Prostate gland (tissue), 2 donors: ENCODE results near the gene TNFSF10. TPM values are rescaled to one million over a fixed set of nuclear protein-coding genes. Genes with fewer than 3 reads are reported as not detected.
"Not testable (repeated sequence)": the region's sequence is repeated elsewhere in the genome, so short reads cannot be mapped to it uniquely, and the experiment has no call there.

Experiments
- DNase-seq: peaks from one replicate; pipeline ENCODE4 v3.0.0-alpha.2; 2019; ENCODE audit warnings: low spot score
- H3K27ac ChIP-seq, 2 donors: fragments of 200-600 bp; sonication (generic); 2 replicates each; pipeline ENCODE4 v1.5.1; 2017 to 2019
- H3K27me3 ChIP-seq: fragments of 200-600 bp; sonication (generic); replicated peaks from 2 replicates; pipeline ENCODE4 v1.5.1; 2019; ENCODE audit not compliant: insufficient read depth
- H3K36me3 ChIP-seq, 2 donors: fragments of 200-600 bp; sonication (generic); 1 replicate in 1 of 2; 2 replicates in 1 of 2; pipeline versions ENCODE4 v1.5.1 to v1.8.1; 2017 to 2019
- H3K4me1 ChIP-seq: fragments of 200-600 bp; sonication (generic); replicated peaks from 2 replicates; pipeline ENCODE4 v1.5.1; 2019
- H3K4me3 ChIP-seq, 2 donors: fragments of 200-600 bp; sonication (generic); 2 replicates each; pipeline ENCODE4 v1.5.1; 2017 to 2019
- H3K9me3 ChIP-seq: fragments of 200-600 bp; sonication (generic); 2 replicates; pipeline ENCODE4 v1.5.1; 2017
- POLR2A ChIP-seq: fragments of 450-650 bp; IDR thresholded peaks from one replicate; pipeline ENCODE4 v1.6.1; 2016; ENCODE audit warnings: antibody characterized with exemption, mild to moderate bottlenecking
- POLR2AphosphoS5 ChIP-seq: sonication (generic); formaldehyde crosslinking; IDR thresholded peaks from one replicate; pipeline ENCODE4 v1.6.1; 2017; ENCODE audit warnings: antibody characterized with exemption
- WGBS: methylation state at CpG from one replicate; pipeline ENCODE4 v1.1.5; 2018; 5-methylcytosine and 5-hydroxymethylcytosine counted together
- intact Hi-C: fragments of 100-400 bp; cut with DNase I; formaldehyde crosslinking; loops from one replicate; pipeline ENCODE4 v1.14.2; 2022
- total RNA-seq, 2 donors: library from RNA; depleted of rRNA; stranded (reverse); fragments of >200 nt; gene quantifications; one replicate each; pipeline ENCODE4 v1.1.0, GENCODE V29; 2016
- TF ChIP-seq, protein P1 (sequence below), 4 experiments: fragments of 200-600 bp in 2 of 4; fragments of 450-650 bp in 2 of 4; sonication (generic) in 2 of 4; IDR thresholded peaks; 1 replicate in 3 of 4; 2 replicates in 1 of 4; pipeline ENCODE4 v1.5.1; 2016 to 2019; ENCODE audit warnings: antibody characterized with exemption in 4 of 4, mild to moderate bottlenecking in 2 of 4, moderate library complexity in 2 of 4

Gene TNFSF10
- total RNA-seq, 2 donors from 2014 or later, result 70.6 to 126 TPM

DNA sequence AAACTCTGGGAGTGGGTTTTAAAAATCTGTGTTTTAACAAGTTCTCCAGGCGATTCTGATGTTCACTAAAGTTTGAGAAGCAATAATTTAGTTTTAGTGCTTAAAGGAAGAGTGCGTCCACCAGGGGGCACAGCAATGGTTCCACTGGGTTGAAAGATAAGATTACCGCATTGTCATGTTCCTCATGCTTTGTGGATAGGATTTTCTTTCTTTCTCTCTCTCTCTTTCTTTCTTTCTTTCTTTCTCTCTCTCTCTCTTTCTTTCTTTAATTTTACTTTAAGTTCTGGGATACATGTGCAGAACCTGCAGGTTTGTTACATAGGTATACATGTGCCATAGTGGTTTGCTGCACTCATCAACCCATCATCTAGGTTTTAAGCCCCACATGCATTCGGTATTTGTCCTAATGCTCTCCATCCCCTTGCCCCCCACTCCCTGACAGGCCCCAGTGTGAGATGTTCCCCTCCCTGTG is 33.0 kb downstream of the TNFSF10 start:
- 24% methylated on average over 4 of the region's 4 CpGs for WGBS
- H3K27ac ChIP-seq, H3K36me3 ChIP-seq, H3K4me3 ChIP-seq, H3K4me1 ChIP-seq, intact Hi-C loops, H3K9me3 ChIP-seq, H3K27me3 ChIP-seq: not testable (repeated sequence)
- DNase-seq, result peak; percentile 85
- peak; percentile 75 for TF ChIP-seq POLR2AphosphoS5
- TF ChIP-seq, protein P1, sequence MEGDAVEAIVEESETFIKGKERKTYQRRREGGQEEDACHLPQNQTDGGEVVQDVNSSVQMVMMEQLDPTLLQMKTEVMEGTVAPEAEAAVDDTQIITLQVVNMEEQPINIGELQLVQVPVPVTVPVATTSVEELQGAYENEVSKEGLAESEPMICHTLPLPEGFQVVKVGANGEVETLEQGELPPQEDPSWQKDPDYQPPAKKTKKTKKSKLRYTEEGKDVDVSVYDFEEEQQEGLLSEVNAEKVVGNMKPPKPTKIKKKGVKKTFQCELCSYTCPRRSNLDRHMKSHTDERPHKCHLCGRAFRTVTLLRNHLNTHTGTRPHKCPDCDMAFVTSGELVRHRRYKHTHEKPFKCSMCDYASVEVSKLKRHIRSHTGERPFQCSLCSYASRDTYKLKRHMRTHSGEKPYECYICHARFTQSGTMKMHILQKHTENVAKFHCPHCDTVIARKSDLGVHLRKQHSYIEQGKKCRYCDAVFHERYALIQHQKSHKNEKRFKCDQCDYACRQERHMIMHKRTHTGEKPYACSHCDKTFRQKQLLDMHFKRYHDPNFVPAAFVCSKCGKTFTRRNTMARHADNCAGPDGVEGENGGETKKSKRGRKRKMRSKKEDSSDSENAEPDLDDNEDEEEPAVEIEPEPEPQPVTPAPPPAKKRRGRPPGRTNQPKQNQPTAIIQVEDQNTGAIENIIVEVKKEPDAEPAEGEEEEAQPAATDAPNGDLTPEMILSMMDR (IDR thresholded peaks at IDR 0.05), result peak; percentile 70 to 88 (median 83)

DNA sequence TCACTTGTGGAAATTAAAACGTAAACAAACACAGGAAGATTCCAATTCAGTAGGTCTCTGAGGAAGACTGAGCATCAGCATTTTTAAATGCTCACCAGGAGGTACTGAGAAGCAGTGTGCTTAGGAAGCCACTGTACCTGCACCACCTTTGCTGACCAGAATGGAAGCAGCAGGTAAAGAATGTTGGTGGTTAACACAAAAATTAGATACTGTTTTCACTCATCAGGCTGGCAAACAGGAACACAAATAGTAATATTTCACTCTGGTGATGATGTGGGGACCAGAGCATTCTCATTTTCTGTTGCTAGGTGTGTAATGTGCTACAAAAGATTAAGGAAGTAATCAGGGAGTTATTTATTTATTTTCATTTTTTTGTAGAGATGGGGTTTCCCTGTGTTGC is 45.1 kb downstream of the TNFSF10 start:
- H3K27ac ChIP-seq, result no peak overlapping the region
- intact Hi-C loops, result loop anchor here (10.0 kb wide), 1 partner anchor 833 kb away; no protein-coding TSS in a partner anchor
- no peaks in the 10 kb centered on the region for H3K9me3 ChIP-seq
- no peaks in the 10 kb centered on the region for H3K4me1 ChIP-seq
- DNase-seq, result no peak
- H3K27me3 ChIP-seq, result no peaks in the 10 kb centered on the region
- WGBS, result 62% methylated on average over 1 of the region's 1 CpG
- H3K4me3 ChIP-seq, result no peak overlapping the region
- H3K36me3 ChIP-seq, result no peaks in the 10 kb centered on the region
- TF ChIP-seq POLR2AphosphoS5, result no peak
- TF ChIP-seq POLR2A, result no peak
- TF ChIP-seq, protein P1 (IDR thresholded peaks at IDR 0.05), result no peak

DNA sequence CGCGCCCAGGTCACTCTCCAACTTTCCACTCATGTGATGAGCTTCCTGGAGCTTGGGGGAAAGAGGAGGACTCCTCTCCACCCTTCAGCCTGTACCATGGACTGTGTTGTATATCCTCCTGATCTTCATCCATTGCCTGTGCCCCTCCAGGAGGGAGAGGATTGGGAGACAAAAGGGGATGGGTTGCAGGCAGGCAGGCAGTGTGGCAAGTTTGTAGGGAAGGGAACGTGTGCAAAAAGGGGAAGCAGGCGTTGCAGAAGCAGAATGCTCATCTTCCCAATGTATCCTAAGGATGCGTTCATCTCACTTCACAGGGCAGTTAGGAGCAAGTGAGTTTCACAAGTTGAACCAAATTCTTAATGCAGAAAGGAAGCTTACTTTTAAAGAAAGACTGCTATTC is 46.9 kb downstream of the TNFSF10 start:
- intact Hi-C loops, result loop anchor here (2.0 to 10.0 kb wide), 2 partner anchors 144 to 832 kb away; no protein-coding TSS in a partner anchor
- Histone ChIP-seq H3K4me1 (no peaks in the 10 kb centered on the region), H3K27me3 (no peaks in the 10 kb centered on the region), H3K9me3 (no peaks in the 10 kb centered on the region), H3K27ac (no peak overlapping the region), H3K4me3 (no peak overlapping the region), H3K36me3 (no peaks in the 10 kb centered on the region)
- no peak for DNase-seq
- TF ChIP-seq POLR2AphosphoS5 (no peak), POLR2A (no peak)
- TF ChIP-seq, protein P1 (IDR thresholded peaks at IDR 0.05), result no peak
- WGBS, result 87% methylated on average over 5 of the region's 5 CpGs

DNA sequence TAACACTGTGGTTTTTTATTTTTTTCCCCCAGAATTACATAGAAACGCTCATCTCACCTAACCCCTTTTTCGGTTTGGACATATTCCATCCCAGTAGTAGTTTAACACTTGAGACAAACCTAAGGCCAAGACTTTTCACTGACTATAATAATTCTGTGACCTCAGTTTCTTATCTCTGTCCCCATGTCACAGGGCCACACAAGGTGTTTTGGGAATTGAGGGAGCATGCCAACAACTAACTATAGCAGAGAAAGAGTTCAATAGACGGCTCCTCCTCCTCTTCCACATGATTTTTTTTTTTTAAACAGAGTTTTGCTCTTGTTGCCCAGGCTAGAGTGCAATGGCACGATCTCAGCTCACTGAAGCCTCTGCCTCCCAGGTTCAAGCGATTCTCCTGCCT is 47.5 kb downstream of the TNFSF10 start:
- no peaks in the 10 kb centered on the region for H3K9me3 ChIP-seq
- WGBS, result 95% methylated on average over 5 of the region's 5 CpGs
- no peak overlapping the region for H3K27ac ChIP-seq
- intact Hi-C loops, result loop anchor here (2.0 to 10.0 kb wide), 2 partner anchors 143 to 831 kb away; no protein-coding TSS in a partner anchor
- no peaks in the 10 kb centered on the region for H3K36me3 ChIP-seq
- H3K4me3 ChIP-seq, result no peak overlapping the region
- TF ChIP-seq, protein P1 (IDR thresholded peaks at IDR 0.05), result no peak
- TF ChIP-seq POLR2AphosphoS5, result no peak
- no peak for TF ChIP-seq POLR2A
- no peaks in the 10 kb centered on the region for H3K4me1 ChIP-seq
- no peak for DNase-seq
- no peaks in the 10 kb centered on the region for H3K27me3 ChIP-seq

DNA sequence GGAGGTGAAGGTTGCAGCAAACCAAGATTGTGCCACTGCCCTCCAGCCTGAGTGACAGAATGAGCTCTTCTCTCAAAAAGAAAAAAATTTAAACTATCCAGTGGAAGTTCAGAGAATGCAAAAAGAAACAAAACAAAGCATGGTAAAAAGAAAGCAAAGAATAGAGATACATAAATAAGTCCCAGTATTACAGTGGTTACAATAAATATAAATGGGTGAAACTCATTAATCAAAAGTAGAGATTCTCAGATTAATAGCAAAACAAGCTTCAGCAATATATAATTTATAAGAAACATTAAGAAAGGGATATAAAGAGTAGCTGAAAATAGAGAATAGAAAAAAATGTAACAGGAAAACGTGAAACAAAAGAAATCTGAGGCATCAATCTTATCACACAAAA is 51.3 kb downstream of the TNFSF10 start:
- H3K27me3 ChIP-seq, result no peaks in the 10 kb centered on the region
- no peak overlapping the region for H3K4me3 ChIP-seq
- no peaks in the 10 kb centered on the region for H3K36me3 ChIP-seq
- H3K9me3 ChIP-seq, result no peaks in the 10 kb centered on the region
- intact Hi-C loops, result loop anchor here (10.0 kb wide), 1 partner anchor 827 kb away; no protein-coding TSS in a partner anchor
- no peak overlapping the region for H3K27ac ChIP-seq
- 78% methylated on average over 1 of the region's 1 CpG for WGBS
- TF ChIP-seq POLR2AphosphoS5 (no peak), POLR2A (no peak)
- TF ChIP-seq, protein P1 (IDR thresholded peaks at IDR 0.05), result no peak
- no peak for DNase-seq
- no peaks in the 10 kb centered on the region for H3K4me1 ChIP-seq
